Colonic mucosa (tissue), 4 donors: ENCODE data around the gene RNF157. TPM values are rescaled to one million over a fixed set of nuclear protein-coding genes. Genes with fewer than 3 reads are reported as not detected.

Experiments
- DNase-seq: peaks from one replicate; pipeline ENCODE4 v3.0.0-alpha.2; 2020
- H3K27ac ChIP-seq: fragments of 200-600 bp; one replicate; pipeline ENCODE4 v1.8.0; 2021
- H3K27me3 ChIP-seq: fragments of 200-600 bp; one replicate; pipeline ENCODE4 v1.8.0; 2021
- H3K36me3 ChIP-seq: fragments of 200-600 bp; one replicate; pipeline ENCODE4 v1.8.0; 2021
- H3K4me1 ChIP-seq: fragments of 200-600 bp; one replicate; pipeline ENCODE4 v1.8.0; 2021; ENCODE audit warnings: mild to moderate bottlenecking
- H3K4me3 ChIP-seq: fragments of 200-600 bp; one replicate; pipeline ENCODE4 v1.8.0; 2021
- H3K9ac ChIP-seq, 2 donors: one replicate each; pipeline ENCODE4 v1.7.0; 2013; ENCODE audit warnings: control low read depth in 2 of 2, low read depth in 2 of 2, low read length in 2 of 2
- H3K9me3 ChIP-seq: fragments of 200-600 bp; one replicate; pipeline ENCODE4 v1.8.0; 2021
- CTCF ChIP-seq: fragments of 200-600 bp; IDR thresholded peaks from one replicate; pipeline ENCODE4 v1.8.0; 2022; ENCODE audit warnings: antibody characterized with exemption, mild to moderate bottlenecking
- intact Hi-C: fragments of 100-400 bp; cut with DNase I; formaldehyde crosslinking; loops from one replicate; pipeline ENCODE4 v1.14.1; 2022
- total RNA-seq, 2 donors: library from RNA; stranded (reverse); fragmentation: NEBNext Ultra II Directional in 1 of 2; extraction: Animal tissue kit (Norgen Biotek cat#: 25700) in 1 of 2; gene quantifications; one replicate each; pipeline ENCODE4 v1.2.1, GENCODE V29; 2021
- donor health status: healthy.
- donor health status: DM: no; HTN: no; CAD: no.
- donor health status: DM: no; HTN: no; CAD: no.

Gene RNF157
- total RNA-seq, 2 donors from 2014 or later = 23.7 to 30.2 TPM

DNA sequence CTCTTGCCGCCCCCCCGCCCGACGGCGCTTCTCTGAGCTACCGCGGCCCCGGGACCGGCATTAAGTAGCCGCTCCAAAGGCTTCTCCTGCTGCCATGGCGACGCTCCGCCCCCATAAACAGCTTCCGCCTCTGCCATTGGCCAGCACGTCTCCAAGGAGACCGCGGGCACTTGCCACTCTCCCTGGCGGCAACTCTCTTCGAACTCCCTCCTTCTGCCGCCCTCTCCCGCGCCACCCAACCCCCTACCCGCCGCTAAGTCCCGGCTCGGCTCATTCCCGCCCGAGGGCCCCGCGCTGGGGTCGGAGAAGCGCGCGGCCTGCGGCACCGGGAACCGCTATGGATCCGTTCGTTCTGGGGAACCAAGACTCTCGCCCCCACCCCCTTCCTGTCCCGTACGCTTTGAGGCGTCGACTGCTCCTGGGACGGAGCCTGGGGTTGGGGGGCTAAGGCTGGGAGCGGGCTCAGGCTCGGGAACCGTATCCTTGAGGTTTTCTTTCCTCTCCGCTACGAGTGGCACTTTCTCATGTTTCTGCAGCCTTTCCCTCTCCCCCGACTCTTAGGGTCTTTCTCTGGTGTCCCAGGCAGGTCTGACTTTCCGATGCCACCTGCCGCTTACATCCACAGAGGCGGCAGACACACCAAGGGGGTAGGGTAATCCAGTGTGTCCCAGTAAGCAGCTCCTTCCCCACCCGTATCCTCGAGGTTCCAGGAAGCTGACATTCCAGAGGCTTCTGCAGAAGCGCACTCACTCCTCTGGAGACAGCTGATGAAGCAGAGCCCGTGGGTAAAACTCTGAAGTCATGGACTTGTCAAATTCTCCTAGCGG, 98.9 kb downstream of the RNF157 start, which contains the start of gene FOXJ1:
Gene FOXJ1, minus strand, starts transcription at position 34 of the 827 bp plus-strand sequence. CDS start 850 bp downstream, outside the sequence.
- Histone ChIP-seq H3K9me3 (no peaks in the 10 kb centered on the region), H3K27ac (no peak within 1 kb of the TSS), H3K4me1 (peaks cover 15% of the 10 kb centered on the region), H3K9ac (peak within 1 kb of the TSS; percentile 26 to 66), H3K27me3 (peaks cover 27% of the 10 kb centered on the region), H3K36me3 (no peaks in the 10 kb centered on the region), H3K4me3 (peak within 1 kb of the TSS; percentile 49)
- intact Hi-C loops = no loop called here
- peak; percentile 92 for DNase-seq
- no peak for TF ChIP-seq CTCF

DNA sequence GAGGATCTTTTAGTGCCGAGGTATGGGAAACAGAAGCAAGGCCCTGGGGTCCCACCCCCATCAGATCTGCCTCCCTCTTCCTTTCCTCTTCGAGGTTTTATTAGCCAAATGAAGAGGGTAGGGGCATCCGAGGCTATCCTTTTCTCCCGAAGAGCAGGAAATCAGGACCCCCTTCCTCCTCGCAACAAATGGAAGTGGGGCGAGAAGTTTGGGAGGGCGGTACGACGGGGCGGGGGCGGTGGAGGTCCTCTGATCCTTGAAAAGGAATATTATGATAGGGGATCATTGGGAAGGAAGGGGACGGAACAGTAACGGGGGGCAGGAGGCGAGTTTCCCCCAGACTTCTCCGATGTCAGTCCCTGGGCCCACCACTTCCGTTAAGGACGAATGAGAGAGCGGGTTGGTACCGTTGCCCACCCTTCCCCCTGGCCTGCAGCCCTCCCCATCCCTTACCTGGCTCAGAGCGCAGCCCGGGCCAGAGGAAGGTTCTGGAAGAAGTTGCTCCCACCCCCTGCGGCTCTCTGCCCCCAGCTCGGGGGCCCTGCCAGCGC, 99.6 kb downstream of the RNF157 start:
- H3K27me3 ChIP-seq = peaks cover 27% of the 10 kb centered on the region

DNA sequence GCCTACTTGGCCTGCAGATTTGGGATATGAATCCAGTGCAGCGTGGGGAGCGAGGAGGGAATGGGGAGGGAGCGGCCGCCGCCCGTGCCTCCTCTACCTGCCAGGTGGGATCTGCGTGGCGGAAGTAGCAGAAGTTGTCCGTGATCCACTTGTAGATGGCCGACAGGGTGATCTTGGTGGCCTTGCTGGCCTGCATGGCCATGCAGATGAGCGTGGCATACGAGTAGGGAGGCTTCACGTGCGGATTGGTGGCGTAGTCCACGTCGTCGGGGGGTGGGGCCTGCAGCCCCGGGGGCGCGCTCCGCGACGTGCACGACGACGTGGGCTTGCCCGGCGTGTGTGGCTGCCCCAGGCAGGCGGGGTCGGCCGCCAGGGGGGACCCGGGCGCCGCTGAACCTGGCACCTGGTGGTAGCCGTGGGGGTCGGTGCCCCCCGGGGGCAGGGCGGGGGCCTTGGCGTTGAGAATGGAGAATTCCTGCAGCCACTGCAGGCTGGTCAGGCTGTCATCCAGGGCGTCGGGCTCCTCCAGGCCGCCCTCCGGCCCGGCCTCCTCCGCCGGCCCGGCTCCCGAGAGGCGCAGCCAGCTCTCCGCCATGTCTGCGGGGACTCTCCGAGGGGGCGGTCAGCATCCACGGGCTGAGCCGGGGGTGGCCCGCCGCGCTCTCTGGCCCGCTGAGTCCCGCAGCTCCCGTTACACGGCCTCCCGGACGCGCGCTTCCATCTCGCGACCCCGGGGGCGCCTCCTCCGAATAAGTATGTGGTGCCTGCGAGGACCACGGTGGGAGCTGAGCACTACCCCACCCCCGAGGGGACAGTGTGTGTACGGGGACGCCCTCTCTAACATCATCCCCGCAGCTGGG, 100.3 kb downstream of the RNF157 start:
- DNase-seq = peak; percentile 59
- intact Hi-C loops = no loop called here
- peak overlapping the region; percentile 17 for H3K4me3 ChIP-seq
- H3K9me3 ChIP-seq = no peaks in the 10 kb centered on the region
- H3K9ac ChIP-seq = no peak overlapping the region
- no peaks in the 10 kb centered on the region for H3K36me3 ChIP-seq
- no peak for TF ChIP-seq CTCF
- peaks cover 27% of the 10 kb centered on the region for H3K27me3 ChIP-seq
- no peak overlapping the region for H3K27ac ChIP-seq
- peaks cover 15% of the 10 kb centered on the region for H3K4me1 ChIP-seq

More for the DNA sequence above, 99.6 kb downstream of the RNF157 start:
- Histone ChIP-seq H3K4me3 (peak overlapping the region; percentile 49), H3K9ac (no peak overlapping the region), H3K9me3 (no peaks in the 10 kb centered on the region), H3K36me3 (no peaks in the 10 kb centered on the region), H3K27ac (no peak overlapping the region), H3K4me1 (peaks cover 15% of the 10 kb centered on the region)
- intact Hi-C loops = no loop called here
- no peak for DNase-seq
- TF ChIP-seq CTCF = no peak

DNA sequence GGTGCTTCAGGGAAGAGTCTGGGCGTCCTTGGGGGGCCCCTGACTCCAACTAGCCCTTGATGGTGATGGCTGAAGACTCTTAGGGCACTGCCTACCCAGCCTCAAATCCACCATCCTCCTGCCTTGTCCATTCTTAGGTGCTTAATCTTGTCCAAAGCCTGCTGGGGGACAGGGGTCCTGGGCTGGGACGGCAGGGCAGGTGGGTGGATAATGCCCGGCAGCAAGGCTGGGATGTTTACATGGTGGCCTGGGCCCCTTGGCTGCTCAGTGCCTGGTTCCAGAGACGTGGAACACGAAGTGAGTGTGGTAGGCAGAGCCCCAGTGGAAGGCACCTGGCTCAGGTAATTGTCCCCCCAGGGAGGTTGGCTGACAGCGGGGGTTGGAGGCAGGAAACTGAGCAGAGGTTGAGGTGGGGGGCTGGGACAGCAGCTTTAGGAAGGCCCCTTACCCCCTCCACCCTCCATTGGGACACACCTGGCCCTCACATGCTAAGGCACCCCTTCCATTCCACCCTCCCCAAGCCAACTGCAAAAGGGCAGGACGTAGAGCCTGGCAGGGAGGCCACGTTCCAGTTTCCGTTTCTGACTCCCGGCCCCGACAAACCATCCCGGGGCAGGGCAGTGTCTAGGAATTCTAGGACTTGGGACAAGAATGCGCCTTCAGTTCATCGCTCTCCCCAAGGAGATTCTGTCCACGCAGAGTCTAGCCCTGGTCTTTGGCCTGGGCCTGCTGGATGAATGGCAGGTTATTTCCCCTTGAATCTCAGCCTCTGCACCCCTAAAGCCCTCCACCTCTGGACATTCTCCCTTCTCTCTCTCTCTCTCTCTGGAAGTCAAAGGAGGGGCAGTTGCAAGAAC, 101.2 kb downstream of the RNF157 start:
- Histone ChIP-seq H3K9ac (no peak overlapping the region), H3K9me3 (no peaks in the 10 kb centered on the region), H3K27me3 (peaks cover 27% of the 10 kb centered on the region), H3K4me3 (peak overlapping the region; percentile 17), H3K4me1 (peaks cover 15% of the 10 kb centered on the region), H3K36me3 (no peaks in the 10 kb centered on the region), H3K27ac (no peak overlapping the region)
- no peak for TF ChIP-seq CTCF
- DNase-seq = no peak
- intact Hi-C loops = no loop called here
